Sigmoid colon (tissue), 7 donors: ENCODE data around the gene MSH5. TPM values are rescaled to one million over a fixed set of nuclear protein-coding genes. Genes with fewer than 3 reads are reported as not detected.

Experiments
- DNase-seq: peaks from one replicate; pipeline ENCODE4 v3.0.0-alpha.2; 2019
- H3K27ac ChIP-seq, 4 donors: fragments of 200-600 bp; sonication (generic); one replicate each; pipeline ENCODE4 v1.5.1; 2016 to 2019; ENCODE audit warnings: mild to moderate bottlenecking in 1 of 4
- H3K27me3 ChIP-seq, 3 donors: fragments of 200-600 bp; sonication (generic); one replicate each; pipeline ENCODE4 v1.5.1; 2019; ENCODE audit warnings: mild to moderate bottlenecking in 1 of 3
- H3K36me3 ChIP-seq, 4 donors: fragments of 200-600 bp; sonication (generic); one replicate each; pipeline ENCODE4 v1.5.1; 2016 to 2019
- H3K4me1 ChIP-seq, 4 donors: fragments of 200-600 bp; sonication (generic); one replicate each; pipeline ENCODE4 v1.5.1; 2017 to 2019
- H3K4me3 ChIP-seq, 4 donors: fragments of 200-600 bp; sonication (generic); one replicate each; pipeline ENCODE4 v1.5.1; 2017 to 2019; ENCODE audit warnings: mild to moderate bottlenecking in 2 of 4, moderate library complexity in 1 of 4
- H3K9me3 ChIP-seq, 4 donors: fragments of 200-600 bp in 3 of 4; sonication (generic) in 3 of 4; one replicate each; pipeline versions ENCODE4 v1.5.1 to v1.6.1; 2013 to 2019
- CTCF ChIP-seq, 4 experiments: fragments of 450-650 bp in 3 of 4; fragments of 200-600 bp in 1 of 4; IDR thresholded peaks; one replicate each; pipeline ENCODE4 v1.5.1; 2016 to 2019; ENCODE audit warnings: antibody characterized with exemption in 4 of 4, mild to moderate bottlenecking in 3 of 4, moderate library complexity in 2 of 4
- EP300 ChIP-seq, 4 donors: sonication (generic); formaldehyde crosslinking; IDR thresholded peaks; one replicate each; pipeline ENCODE4 v1.6.1; 2017; ENCODE audit warnings: antibody characterized with exemption in 4 of 4
- POLR2A ChIP-seq, 2 donors: fragments of 450-650 bp; IDR thresholded peaks; one replicate each; pipeline ENCODE4 v1.6.1; 2016; ENCODE audit warnings: antibody characterized with exemption in 2 of 2, mild to moderate bottlenecking in 2 of 2, moderate library complexity in 2 of 2
- POLR2AphosphoS5 ChIP-seq, 4 donors: sonication (generic); formaldehyde crosslinking; IDR thresholded peaks; one replicate each; pipeline ENCODE4 v1.6.1; 2017; ENCODE audit warnings: antibody characterized with exemption in 4 of 4
- WGBS, 2 donors: extraction: QIAGEN DNeasy Blood & Tissue Kit; methylation state at CpG; one replicate each; pipeline ENCODE4 v1.1.7; 2013; 5-methylcytosine and 5-hydroxymethylcytosine counted together
- intact Hi-C: fragments of 100-400 bp; cut with DNase I; formaldehyde crosslinking; loops from one replicate; pipeline ENCODE4 v1.15.1; 2023
- polyA plus RNA-seq, 3 donors: library from polyadenylated mRNA; stranded (reverse); fragments of 200-250 nt; gene quantifications; one replicate each; pipeline ENCODE4 v1.2.3, GENCODE V29; 2013
- total RNA-seq, 4 donors: library from RNA; depleted of rRNA; stranded (reverse); fragments of >200 nt; gene quantifications; one replicate each; pipeline ENCODE4 v1.1.0, GENCODE V29; 2016
- donor health status: healthy with polysubstance abuse.
- donor health status: Bipolar disorder and iron deficiency.
- donor health status: healthy.

The MSH5 gene
- total and polyA plus RNA-seq, 7 donors: 1.6 to 23.5 (median 5.7) TPM; not detected in 1

GRCh38 chr6:31740397-31741223 lies 805 bp downstream of the MSH5 start:
- H3K27ac ChIP-seq: peak overlapping the region; percentile 59 to 78 (median 75)
- intact Hi-C loops: loop anchor here (2.0 kb wide), 1 partner anchor 54 kb away; the partner anchor contains the start of gene VARS1
- 3 to 8% methylated on average over 29 of the region's 29 CpGs for WGBS, 2 donors
- peaks cover 0 to 26% (median 21%) of the 10 kb centered on the region in 4 donors for H3K4me1 ChIP-seq
- no peaks in the 10 kb centered on the region for H3K27me3 ChIP-seq
- TF ChIP-seq EP300 (IDR thresholded peaks at IDR 0.05) (no peak), CTCF (IDR thresholded peaks at IDR 0.05) (no peak), POLR2A (IDR thresholded peaks at IDR 0.05) (no peak)
- no peaks in the 10 kb centered on the region for H3K9me3 ChIP-seq
- no peaks in the 10 kb centered on the region for H3K36me3 ChIP-seq
- peak overlapping the region; percentile 37 to 83 (median 73) for H3K4me3 ChIP-seq
- no peak for DNase-seq

GRCh38 chr6:31741815-31742214 lies 2.0 kb downstream of the MSH5 start:
- no peak for TF ChIP-seq POLR2A (IDR thresholded peaks at IDR 0.05)
- TF ChIP-seq EP300 (IDR thresholded peaks at IDR 0.05): no peak
- TF ChIP-seq POLR2AphosphoS5 (IDR thresholded peaks at IDR 0.05): no peak
- no peak for TF ChIP-seq CTCF (IDR thresholded peaks at IDR 0.05)
- Histone ChIP-seq H3K27ac (no peak overlapping the region), H3K9me3 (no peaks in the 10 kb centered on the region), H3K27me3 (no peaks in the 10 kb centered on the region), H3K4me3 (no peak overlapping the region), H3K4me1 (peaks cover 0 to 26% (median 18%) of the 10 kb centered on the region in 4 donors), H3K36me3 (no peaks in the 10 kb centered on the region)
- intact Hi-C loops: loop anchor here (2.0 kb wide), 1 partner anchor 53 kb away; the partner anchor contains the start of gene VARS1
- no peak for DNase-seq
- 83 to 90% methylated on average over 2 of the region's 2 CpGs for WGBS, 2 donors

- intact Hi-C loops: no loop called here
- DNase-seq: no peak
- WGBS, 2 donors: 92 to 96% methylated on average over 3 of the region's 3 CpGs
- Histone ChIP-seq H3K27ac (no peak overlapping the region), H3K36me3 (no peaks in the 10 kb centered on the region), H3K4me1 (peaks cover 0 to 33% (median 21%) of the 10 kb centered on the region in 4 donors), H3K4me3 (no peak overlapping the region), H3K27me3 (no peaks in the 10 kb centered on the region), H3K9me3 (no peaks in the 10 kb centered on the region)
- no peak for TF ChIP-seq POLR2AphosphoS5 (IDR thresholded peaks at IDR 0.05)
- no peak for TF ChIP-seq POLR2A (IDR thresholded peaks at IDR 0.05)
- TF ChIP-seq CTCF (IDR thresholded peaks at IDR 0.05): no peak
- TF ChIP-seq EP300 (IDR thresholded peaks at IDR 0.05): no peak
Observed at GRCh38 chr6:31742894-31743293, 3.1 kb downstream of the MSH5 start.

GRCh38 chr6:31744422-31744821 lies 4.6 kb downstream of the MSH5 start:
- H3K27me3 ChIP-seq: no peaks in the 10 kb centered on the region
- intact Hi-C loops: no loop called here
- 68 to 76% methylated on average over 1 of the region's 1 CpG for WGBS, 2 donors
- H3K27ac ChIP-seq: no peak overlapping the region
- no peaks in the 10 kb centered on the region for H3K36me3 ChIP-seq
- peaks cover 0 to 27% (median 16%) of the 10 kb centered on the region in 4 donors for H3K4me1 ChIP-seq
- no peaks in the 10 kb centered on the region for H3K9me3 ChIP-seq
- no peak for TF ChIP-seq POLR2AphosphoS5 (IDR thresholded peaks at IDR 0.05)
- TF ChIP-seq EP300 (IDR thresholded peaks at IDR 0.05): no peak
- TF ChIP-seq CTCF (IDR thresholded peaks at IDR 0.05): no peak
- TF ChIP-seq POLR2A (IDR thresholded peaks at IDR 0.05): no peak
- no peak for DNase-seq
- no peak overlapping the region for H3K4me3 ChIP-seq
